Lung (tissue), 12 donors: ENCODE data around the gene HYAL4. TPM values are rescaled to one million over a fixed set of nuclear protein-coding genes. Genes with fewer than 3 reads are reported as not detected.

Experiments
- ATAC-seq: fragments of 200-7000 bp; cut with Tn5 transposase; one replicate; pipeline ENCODE4 v1.9.1; 2020; ENCODE audit warnings: moderate number of reproducible peaks; ENCODE audit not compliant: insufficient read depth, low FRiP score
- DNase-seq, 3 donors: peaks; one replicate each; pipeline ENCODE4 v3.0.0-alpha.2; 2013 to 2017
- H3K27ac ChIP-seq, 2 donors: one replicate each; pipeline ENCODE4 v1.5.1; 2013; ENCODE audit warnings: mild to moderate bottlenecking in 2 of 2, moderate library complexity in 2 of 2, control low read depth in 1 of 2, inconsistent platforms in 1 of 2, low read depth in 1 of 2, low read length in 1 of 2
- H3K27me3 ChIP-seq, 3 donors: one replicate each; pipeline ENCODE4 v1.5.1; 2013; ENCODE audit warnings: low read length in 2 of 3; ENCODE audit not compliant: control insufficient read depth in 3 of 3, insufficient read depth in 3 of 3
- H3K36me3 ChIP-seq, 4 donors: one replicate each; pipeline ENCODE4 v1.5.1; 2013; ENCODE audit warnings: low read length in 4 of 4, mild to moderate bottlenecking in 1 of 4, moderate library complexity in 1 of 4; ENCODE audit not compliant: control insufficient read depth in 4 of 4, insufficient read depth in 4 of 4
- H3K4me1 ChIP-seq, 5 donors: one replicate each; pipeline ENCODE4 v1.5.1; 2013; ENCODE audit warnings: low read length in 5 of 5, mild to moderate bottlenecking in 2 of 5, moderate library complexity in 1 of 5; ENCODE audit not compliant: control insufficient read depth in 5 of 5, insufficient read depth in 5 of 5
- H3K4me3 ChIP-seq: one replicate; pipeline ENCODE4 v1.5.1; 2013; ENCODE audit warnings: mild to moderate bottlenecking, control low read depth, moderate library complexity
- H3K9ac ChIP-seq, 2 donors: one replicate each; pipeline ENCODE4 v1.5.1; 2013; ENCODE audit warnings: low read length in 2 of 2, control low read depth in 1 of 2; ENCODE audit not compliant: insufficient read depth in 1 of 2
- H3K9me3 ChIP-seq, 4 donors: one replicate each; pipeline ENCODE4 v1.5.1; 2013; ENCODE audit warnings: low read length in 3 of 4, mild to moderate bottlenecking in 1 of 4, moderate library complexity in 1 of 4; ENCODE audit not compliant: control insufficient read depth in 4 of 4, insufficient read depth in 3 of 4
- WGBS, 2 donors: extraction: QIAGEN DNeasy Blood & Tissue Kit; methylation state at CpG; one replicate each; pipeline ENCODE4 v1.1.7; 2013; 5-methylcytosine and 5-hydroxymethylcytosine counted together
- polyA plus RNA-seq, 2 donors: library from polyadenylated mRNA; stranded (reverse); fragments of 200-250 nt; gene quantifications; one replicate each; pipeline ENCODE4 v1.2.1, GENCODE V29; 2013
- total RNA-seq, 2 donors: library from RNA; depleted of rRNA in 1 of 2; stranded (reverse); fragments of >200 nt in 1 of 2; gene quantifications; one replicate each; pipeline ENCODE4 v1.2.1, GENCODE V29; 2014 to 2021
- TF ChIP-seq, protein P1 (sequence below): IDR thresholded peaks from 2 replicates; pipeline ENCODE4 v1.5.1; 2012; ENCODE audit warnings: mild to moderate bottlenecking; ENCODE audit errors: control extremely low read depth, extremely low read depth
- donor health status: control.
- donor health status: control.
- donor health status: Bipolar disorder and iron deficiency.
- donor health status: healthy.
- donor health status: DM: yes; HTN: yes; CAD: no.

Gene HYAL4
- total and polyA plus RNA-seq, 4 donors, result 0.07 to 0.74 TPM; not detected in 2

DNA sequence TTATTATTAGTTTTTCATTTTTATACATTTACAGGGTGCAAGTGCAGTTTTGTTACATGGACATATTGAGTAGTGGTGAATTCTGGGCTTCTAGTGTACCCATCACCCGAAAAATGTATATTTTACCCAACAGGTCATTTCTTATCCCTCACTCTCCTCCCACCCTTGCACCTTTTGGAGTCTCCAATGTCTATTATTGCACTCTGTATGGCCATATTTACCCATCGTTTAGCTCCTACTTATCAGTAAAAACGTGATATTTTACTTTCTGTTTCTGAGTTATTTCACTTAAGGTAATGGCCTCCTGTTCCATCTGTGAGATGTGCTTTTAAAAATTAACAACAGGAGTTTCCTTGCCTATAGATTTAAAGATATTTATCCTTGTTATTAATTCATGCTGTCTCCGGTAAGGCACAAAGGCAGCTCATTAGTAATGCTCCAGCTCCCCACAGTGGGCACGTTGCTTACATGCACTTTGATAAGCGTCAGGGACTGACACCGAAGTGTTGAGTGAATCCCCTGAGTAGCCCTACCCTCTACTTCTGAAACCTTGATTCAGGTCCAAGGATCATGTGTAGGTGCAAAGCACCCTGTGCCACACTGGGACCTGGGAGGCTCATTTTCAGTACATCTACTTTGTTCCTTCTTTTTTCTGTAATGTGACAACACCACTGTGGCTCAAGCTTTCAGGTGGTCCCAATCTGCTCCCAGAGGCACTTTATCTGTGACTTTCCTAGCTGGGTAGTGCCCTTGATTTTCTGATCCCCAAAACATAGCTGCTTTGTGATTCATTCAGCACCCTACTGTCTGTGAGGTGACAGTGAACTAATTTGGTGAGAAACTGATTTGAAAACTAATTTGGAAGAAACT, 27.3 kb downstream of the HYAL4 start:
- ATAC-seq (peak; percentile 66), DNase-seq (peak; percentile 49 to 70 (median 60))
- WGBS, 2 donors, result 17 to 26% methylated on average over 7 of the region's 7 CpGs

DNA sequence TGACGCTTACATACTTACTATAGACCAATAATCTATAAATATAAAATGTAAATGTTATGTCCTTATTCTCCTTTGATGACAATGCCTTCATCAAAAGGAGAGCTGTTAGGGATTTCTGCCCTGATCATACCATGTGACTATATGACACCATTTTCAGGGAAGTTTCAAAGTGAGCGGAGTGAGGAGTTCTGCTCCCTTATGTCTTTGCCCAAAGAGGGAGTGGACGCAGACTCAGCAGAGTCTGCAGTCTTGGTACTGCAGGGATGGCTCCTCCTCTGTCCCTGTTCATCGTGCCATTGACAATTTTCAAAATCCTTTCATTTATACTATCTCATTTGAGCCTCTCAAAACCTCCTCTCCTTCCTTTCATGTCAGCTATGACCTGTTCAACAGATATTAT, 27.9 kb downstream of the HYAL4 start:
- DNase-seq (no peak), ATAC-seq (no peak)
- Histone ChIP-seq H3K4me1 (peaks cover 0 to 5% (median 0%) of the 10 kb centered on the region in 5 donors), H3K9ac (no peak overlapping the region), H3K36me3 (no peaks in the 10 kb centered on the region), H3K27me3 (no peaks in the 10 kb centered on the region), H3K9me3 (no peaks in the 10 kb centered on the region), H3K4me3 (no peak overlapping the region), H3K27ac (no peak overlapping the region)
- 79 to 82% methylated on average over 4 of the region's 4 CpGs for WGBS, 2 donors
- TF ChIP-seq, protein P1, sequence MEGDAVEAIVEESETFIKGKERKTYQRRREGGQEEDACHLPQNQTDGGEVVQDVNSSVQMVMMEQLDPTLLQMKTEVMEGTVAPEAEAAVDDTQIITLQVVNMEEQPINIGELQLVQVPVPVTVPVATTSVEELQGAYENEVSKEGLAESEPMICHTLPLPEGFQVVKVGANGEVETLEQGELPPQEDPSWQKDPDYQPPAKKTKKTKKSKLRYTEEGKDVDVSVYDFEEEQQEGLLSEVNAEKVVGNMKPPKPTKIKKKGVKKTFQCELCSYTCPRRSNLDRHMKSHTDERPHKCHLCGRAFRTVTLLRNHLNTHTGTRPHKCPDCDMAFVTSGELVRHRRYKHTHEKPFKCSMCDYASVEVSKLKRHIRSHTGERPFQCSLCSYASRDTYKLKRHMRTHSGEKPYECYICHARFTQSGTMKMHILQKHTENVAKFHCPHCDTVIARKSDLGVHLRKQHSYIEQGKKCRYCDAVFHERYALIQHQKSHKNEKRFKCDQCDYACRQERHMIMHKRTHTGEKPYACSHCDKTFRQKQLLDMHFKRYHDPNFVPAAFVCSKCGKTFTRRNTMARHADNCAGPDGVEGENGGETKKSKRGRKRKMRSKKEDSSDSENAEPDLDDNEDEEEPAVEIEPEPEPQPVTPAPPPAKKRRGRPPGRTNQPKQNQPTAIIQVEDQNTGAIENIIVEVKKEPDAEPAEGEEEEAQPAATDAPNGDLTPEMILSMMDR, result no peak

More for the DNA sequence above, 27.3 kb downstream of the HYAL4 start:
- Histone ChIP-seq H3K4me1 (peaks cover 0 to 5% (median 0%) of the 10 kb centered on the region in 5 donors), H3K27ac (no peak overlapping the region), H3K9me3 (no peaks in the 10 kb centered on the region), H3K4me3 (no peak overlapping the region), H3K27me3 (no peaks in the 10 kb centered on the region), H3K36me3 (no peaks in the 10 kb centered on the region), H3K9ac (no peak overlapping the region)
- TF ChIP-seq, protein P1, result peak; percentile 16

DNA sequence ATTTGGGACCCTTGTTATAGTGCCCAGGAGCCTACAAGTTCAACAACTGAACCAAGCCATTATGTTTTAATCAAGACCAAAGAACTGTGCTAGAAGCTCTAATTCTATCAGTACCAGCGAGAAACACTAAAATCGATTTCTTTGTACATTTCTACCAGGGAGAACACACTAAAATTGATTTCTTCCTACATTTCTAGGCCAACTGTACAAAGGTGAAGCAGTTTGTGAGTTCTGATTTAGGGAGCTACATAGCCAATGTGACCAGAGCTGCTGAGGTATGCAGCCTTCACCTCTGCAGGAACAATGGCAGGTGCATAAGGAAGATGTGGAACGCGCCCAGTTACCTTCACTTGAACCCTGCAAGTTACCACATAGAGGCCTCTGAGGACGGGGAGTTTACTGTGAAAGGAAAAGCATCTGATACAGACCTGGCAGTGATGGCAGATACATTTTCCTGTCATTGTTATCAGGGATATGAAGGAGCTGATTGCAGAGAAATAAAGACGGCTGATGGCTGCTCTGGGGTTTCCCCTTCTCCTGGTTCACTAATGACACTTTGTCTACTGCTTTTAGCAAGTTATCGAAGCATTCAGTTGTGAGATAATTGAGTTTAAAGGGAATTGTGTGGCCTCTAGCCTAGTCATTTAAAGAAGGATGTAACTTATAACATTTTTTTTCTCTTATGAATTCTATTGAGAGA, 31.7 kb downstream of the HYAL4 start:
- no peak for ATAC-seq
- no peak overlapping the region for H3K27ac ChIP-seq
- no peak for DNase-seq
- H3K4me3 ChIP-seq, result no peak overlapping the region
- H3K9me3 ChIP-seq, result no peaks in the 10 kb centered on the region
- H3K9ac ChIP-seq, result no peak overlapping the region
- H3K36me3 ChIP-seq, result no peaks in the 10 kb centered on the region
- no peaks in the 10 kb centered on the region for H3K27me3 ChIP-seq
- TF ChIP-seq, protein P1, result no peak
- H3K4me1 ChIP-seq, result peaks cover 0 to 5% (median 0%) of the 10 kb centered on the region in 5 donors
- WGBS, 2 donors, result 71 to 72% methylated on average over 7 of the region's 7 CpGs
